HepG2 (cell line): ENCODE data around the gene PEX13. TPM values are rescaled to one million over a fixed set of nuclear protein-coding genes. Genes with fewer than 3 reads are reported as not detected.

ENCODE experiments used
- CHD4 ChIP-seq: fragments of 200-600 bp; sonication (generic); IDR thresholded peaks from 2 replicates; pipeline ENCODE4 v1.7.0; 2017; ENCODE audit warnings: mild to moderate bottlenecking, low read length, borderline replicate concordance
- ETV5 ChIP-seq: IDR thresholded peaks from 2 replicates; pipeline ENCODE4 v1.6.1; 2018; ENCODE audit warnings: missing biosample characterization, missing genetic modification reagents, inconsistent platforms, borderline replicate concordance
- FOXC1 ChIP-seq: sonication (generic); formaldehyde crosslinking; IDR thresholded peaks from 2 replicates; pipeline ENCODE4 v1.8.0; 2022; ENCODE audit warnings: mild to moderate bottlenecking, missing genetic modification reagents, borderline replicate concordance
- HNF4A ChIP-seq: sonication (generic); formaldehyde crosslinking; IDR thresholded peaks from 2 replicates; pipeline ENCODE4 v1.4.0; 2020; ENCODE audit warnings: missing genetic modification reagents
- HOXA3 ChIP-seq: sonication (generic); formaldehyde crosslinking; IDR thresholded peaks from 2 replicates; pipeline ENCODE4 v1.5.0; 2020; ENCODE audit warnings: missing genetic modification reagents
- NR2F1 ChIP-seq, 2 experiments: fragments of 450-650 bp in 1 of 2; formaldehyde crosslinking in 1 of 2; IDR thresholded peaks; 2 replicates each; pipeline versions ENCODE4 v1.5.0 to v1.6.1; 2016 to 2020; ENCODE audit warnings: mild to moderate bottlenecking in 1 of 2, missing compliant biosample characterization in 1 of 2, missing genetic modification reagents in 1 of 2, moderate library complexity in 1 of 2
- PTBP1 ChIP-seq: fragments of 200-400 bp; formaldehyde crosslinking; IDR thresholded peaks from 2 replicates; pipeline ENCODE4 v1.6.1; 2018; ENCODE audit warnings: low read length, low read depth; ENCODE audit not compliant: poor library complexity, severe bottlenecking
- TCF12 ChIP-seq, 2 experiments: fragments of 450-650 bp in 1 of 2; sonication (generic) in 1 of 2; formaldehyde crosslinking in 1 of 2; IDR thresholded peaks; 2 replicates each; pipeline versions ENCODE4 v1.6.1 to v1.8.0; 2017 to 2022; ENCODE audit warnings: antibody characterized with exemption in 1 of 2, mild to moderate bottlenecking in 1 of 2, missing genetic modification reagents in 1 of 2, moderate library complexity in 1 of 2
- THAP11 ChIP-seq: IDR thresholded peaks from 2 replicates; pipeline ENCODE4 v1.6.1; 2016; ENCODE audit warnings: missing biosample characterization, missing genetic modification reagents
- ZNF205 ChIP-seq: IDR thresholded peaks from 2 replicates; pipeline ENCODE4 v1.6.1; 2018; ENCODE audit warnings: missing biosample characterization, missing genetic modification reagents
- ZNF546 ChIP-seq: sonication (generic); formaldehyde crosslinking; conservative IDR thresholded peaks from 2 replicates; pipeline ENCODE4 v1.8.1; 2023; ENCODE audit warnings: mild to moderate bottlenecking, missing genetic modification reagents
- polyA plus RNA-seq, 8 experiments: library from polyadenylated mRNA; depleted of rRNA in 3 of 8; stranded (reverse) in 7 of 8; unstranded in 1 of 8; fragments of >200 nt; fragmentation: Illumina TruSeq in 4 of 8; extraction: Trizol in 4 of 8; gene quantifications; 2 replicates each; pipeline versions ENCODE4 v1.2.1 to v1.2.3, GENCODE V29; 2011 to 2016; ENCODE audit warnings: low read depth in 4 of 8, missing spikeins in 1 of 8, mixed read lengths in 1 of 8; ENCODE audit not compliant: insufficient read depth in 1 of 8
- total RNA-seq, 5 experiments: library from RNA; depleted of rRNA; stranded (reverse); fragments of >200 nt; fragmentation: Illumina TruSeq; extraction: Trizol; gene quantifications; 2 replicates each; pipeline ENCODE4 v1.2.3, GENCODE V29; 2016; ENCODE audit warnings: low read depth in 1 of 5
- TF ChIP-seq, protein P1 (sequence below): sonication (generic); formaldehyde crosslinking; IDR thresholded peaks from 2 replicates; pipeline ENCODE4 v1.5.1; 2020; ENCODE audit warnings: mild to moderate bottlenecking, moderate library complexity, missing genetic modification reagents
- TF ChIP-seq, protein P2 (sequence below): sonication (generic); formaldehyde crosslinking; IDR thresholded peaks from 2 replicates; pipeline ENCODE4 v1.4.0; 2020; ENCODE audit warnings: missing genetic modification reagents, low read depth, mild to moderate bottlenecking, borderline replicate concordance
- TF ChIP-seq, protein P3 (sequence below): IDR thresholded peaks from 2 replicates; pipeline ENCODE4 v1.6.1; 2016; ENCODE audit warnings: missing biosample characterization, missing genetic modification reagents, low read depth
- TF ChIP-seq, protein P4 (sequence below): sonication (generic); formaldehyde crosslinking; IDR thresholded peaks from 2 replicates; pipeline ENCODE4 v1.5.0; 2020; ENCODE audit warnings: mild to moderate bottlenecking, missing genetic modification reagents, borderline replicate concordance
- TF ChIP-seq, protein P5 (sequence below): sonication (generic); formaldehyde crosslinking; IDR thresholded peaks from 2 replicates; pipeline ENCODE4 v1.8.0; 2022; ENCODE audit warnings: missing genetic modification reagents, mild to moderate bottlenecking, moderate library complexity, borderline replicate concordance

The PEX13 gene
- total and polyA plus RNA-seq, 2 of the 13 experiments (the other 11 are each of a cell fraction or from before 2014, with no cell fraction given): 47.9 to 75.9 TPM

DNA sequence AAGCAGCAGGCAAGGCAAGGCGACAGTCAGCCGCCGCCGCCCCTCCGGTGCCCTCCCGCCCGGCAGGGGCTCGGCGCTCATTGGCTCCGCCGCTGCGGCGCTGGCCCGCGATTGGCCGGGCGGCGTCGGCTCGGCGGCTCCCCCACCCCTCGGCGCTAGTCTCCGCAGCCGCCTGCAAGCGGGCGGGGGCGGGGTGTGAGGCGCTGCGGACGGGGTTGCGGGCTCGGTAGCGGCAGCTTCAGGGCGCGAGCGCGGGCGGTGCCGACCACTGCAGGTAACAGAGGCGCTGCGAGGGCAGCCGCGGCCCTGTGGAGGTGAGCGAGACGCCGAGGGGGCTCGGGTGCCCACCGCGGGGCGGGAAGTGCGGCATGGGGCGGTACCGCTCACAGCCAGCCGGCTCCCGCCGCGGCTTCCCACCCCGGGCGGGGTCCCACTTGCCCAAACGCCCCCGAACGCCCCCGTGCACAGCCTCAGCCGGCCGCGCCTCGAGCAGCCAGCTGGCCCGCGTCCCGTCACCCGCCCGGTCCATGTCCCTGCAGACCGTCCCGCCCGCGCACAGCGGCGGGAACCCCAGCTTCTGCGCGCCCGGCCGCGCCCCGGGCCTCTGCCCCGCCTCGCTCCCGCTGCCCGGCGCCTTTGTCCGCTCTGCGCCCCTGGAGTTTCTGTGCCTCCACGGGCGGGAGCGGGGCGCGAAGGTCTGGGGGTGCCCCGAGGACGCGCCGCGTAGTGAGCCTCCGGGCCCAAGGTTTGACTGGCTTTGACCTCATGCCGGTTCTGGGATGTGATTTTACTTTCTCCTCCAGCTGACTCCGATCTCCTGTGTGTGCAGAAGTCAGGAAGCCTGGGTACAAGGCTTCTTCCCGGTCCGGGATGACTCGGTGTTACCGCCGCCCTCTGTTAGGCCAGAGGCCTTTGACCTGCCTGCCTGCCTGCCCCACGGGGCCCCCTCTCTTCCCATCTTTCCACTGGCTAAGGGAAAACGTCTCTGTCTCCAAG lies 48.5 kb downstream of the PEX13 start, which contains the start of gene SANBR (continued):
- TF ChIP-seq, protein P1, sequence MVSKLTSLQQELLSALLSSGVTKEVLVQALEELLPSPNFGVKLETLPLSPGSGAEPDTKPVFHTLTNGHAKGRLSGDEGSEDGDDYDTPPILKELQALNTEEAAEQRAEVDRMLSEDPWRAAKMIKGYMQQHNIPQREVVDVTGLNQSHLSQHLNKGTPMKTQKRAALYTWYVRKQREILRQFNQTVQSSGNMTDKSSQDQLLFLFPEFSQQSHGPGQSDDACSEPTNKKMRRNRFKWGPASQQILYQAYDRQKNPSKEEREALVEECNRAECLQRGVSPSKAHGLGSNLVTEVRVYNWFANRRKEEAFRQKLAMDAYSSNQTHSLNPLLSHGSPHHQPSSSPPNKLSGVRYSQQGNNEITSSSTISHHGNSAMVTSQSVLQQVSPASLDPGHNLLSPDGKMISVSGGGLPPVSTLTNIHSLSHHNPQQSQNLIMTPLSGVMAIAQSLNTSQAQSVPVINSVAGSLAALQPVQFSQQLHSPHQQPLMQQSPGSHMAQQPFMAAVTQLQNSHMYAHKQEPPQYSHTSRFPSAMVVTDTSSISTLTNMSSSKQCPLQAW (CRISPR knock-in tag): 0 out of 2 replicates have a peak, but pooled peaks have one; percentile 18
- TF ChIP-seq, protein P2, sequence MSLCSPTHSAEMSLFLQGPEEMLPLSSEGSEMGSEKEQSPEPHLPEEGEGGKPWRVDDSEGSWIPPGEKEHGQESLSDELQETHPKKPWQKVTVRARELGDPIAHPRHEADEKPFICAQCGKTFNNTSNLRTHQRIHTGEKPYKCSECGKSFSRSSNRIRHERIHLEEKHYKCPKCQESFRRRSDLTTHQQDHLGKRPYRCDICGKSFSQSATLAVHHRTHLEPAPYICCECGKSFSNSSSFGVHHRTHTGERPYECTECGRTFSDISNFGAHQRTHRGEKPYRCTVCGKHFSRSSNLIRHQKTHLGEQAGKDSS (CRISPR knock-in tag): no peak; the same call in 1 of the 2 replicates
- TF ChIP-seq TCF12 (IDR thresholded peaks at IDR 0.05) (no peak), TCF12 (CRISPR knock-in tag; IDR thresholded peaks at IDR 0.05) (0 out of 2 replicates have a peak, but pooled peaks have one; percentile 71), NR2F1 (CRISPR knock-in tag; IDR thresholded peaks at IDR 0.05) (peak; percentile 73 to 80), ETV5 (CRISPR knock-in tag) (peak; percentile 50), ZNF205 (no peak), HOXA3 (CRISPR knock-in tag) (peak; percentile 80), HNF4A (CRISPR knock-in tag) (peak; percentile 59), PTBP1 (peak; percentile 42), THAP11 (peak; percentile 59), FOXC1 (peak; percentile 89), ZNF546 (CRISPR knock-in tag) (peak; percentile 87), CHD4 (no peak)
- TF ChIP-seq, protein P3, sequence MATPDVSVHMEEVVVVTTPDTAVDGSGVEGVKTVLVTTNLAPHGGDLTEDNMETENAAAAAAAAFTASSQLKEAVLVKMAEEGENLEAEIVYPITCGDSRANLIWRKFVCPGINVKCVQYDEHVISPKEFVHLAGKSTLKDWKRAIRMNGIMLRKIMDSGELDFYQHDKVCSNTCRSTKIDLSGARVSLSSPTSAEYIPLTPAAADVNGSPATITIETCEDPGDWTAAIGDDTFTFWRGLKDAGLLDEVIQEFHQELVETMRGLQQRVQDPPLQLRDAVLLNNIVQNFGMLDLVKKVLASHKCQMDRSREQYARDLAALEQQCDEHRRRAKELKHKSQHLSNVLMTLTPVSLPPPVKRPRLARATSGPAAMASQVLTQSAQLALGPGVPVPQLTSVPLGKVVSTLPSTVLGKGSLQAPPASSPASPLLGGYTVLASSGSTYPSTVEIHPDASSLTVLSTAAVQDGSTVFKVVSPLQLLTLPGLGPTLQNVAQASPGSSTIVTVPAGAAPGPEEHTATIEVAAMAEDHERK (CRISPR knock-in tag): no peak
- TF ChIP-seq, protein P4, sequence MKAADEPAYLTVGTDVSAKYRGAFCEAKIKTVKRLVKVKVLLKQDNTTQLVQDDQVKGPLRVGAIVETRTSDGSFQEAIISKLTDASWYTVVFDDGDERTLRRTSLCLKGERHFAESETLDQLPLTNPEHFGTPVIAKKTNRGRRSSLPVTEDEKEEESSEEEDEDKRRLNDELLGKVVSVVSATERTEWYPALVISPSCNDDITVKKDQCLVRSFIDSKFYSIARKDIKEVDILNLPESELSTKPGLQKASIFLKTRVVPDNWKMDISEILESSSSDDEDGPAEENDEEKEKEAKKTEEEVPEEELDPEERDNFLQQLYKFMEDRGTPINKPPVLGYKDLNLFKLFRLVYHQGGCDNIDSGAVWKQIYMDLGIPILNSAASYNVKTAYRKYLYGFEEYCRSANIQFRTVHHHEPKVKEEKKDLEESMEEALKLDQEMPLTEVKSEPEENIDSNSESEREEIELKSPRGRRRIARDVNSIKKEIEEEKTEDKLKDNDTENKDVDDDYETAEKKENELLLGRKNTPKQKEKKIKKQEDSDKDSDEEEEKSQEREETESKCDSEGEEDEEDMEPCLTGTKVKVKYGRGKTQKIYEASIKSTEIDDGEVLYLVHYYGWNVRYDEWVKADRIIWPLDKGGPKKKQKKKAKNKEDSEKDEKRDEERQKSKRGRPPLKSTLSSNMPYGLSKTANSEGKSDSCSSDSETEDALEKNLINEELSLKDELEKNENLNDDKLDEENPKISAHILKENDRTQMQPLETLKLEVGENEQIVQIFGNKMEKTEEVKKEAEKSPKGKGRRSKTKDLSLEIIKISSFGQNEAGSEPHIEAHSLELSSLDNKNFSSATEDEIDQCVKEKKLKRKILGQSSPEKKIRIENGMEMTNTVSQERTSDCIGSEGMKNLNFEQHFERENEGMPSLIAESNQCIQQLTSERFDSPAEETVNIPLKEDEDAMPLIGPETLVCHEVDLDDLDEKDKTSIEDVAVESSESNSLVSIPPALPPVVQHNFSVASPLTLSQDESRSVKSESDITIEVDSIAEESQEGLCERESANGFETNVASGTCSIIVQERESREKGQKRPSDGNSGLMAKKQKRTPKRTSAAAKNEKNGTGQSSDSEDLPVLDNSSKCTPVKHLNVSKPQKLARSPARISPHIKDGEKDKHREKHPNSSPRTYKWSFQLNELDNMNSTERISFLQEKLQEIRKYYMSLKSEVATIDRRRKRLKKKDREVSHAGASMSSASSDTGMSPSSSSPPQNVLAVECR (CRISPR knock-in tag): peak; percentile 97
- TF ChIP-seq, protein P5, sequence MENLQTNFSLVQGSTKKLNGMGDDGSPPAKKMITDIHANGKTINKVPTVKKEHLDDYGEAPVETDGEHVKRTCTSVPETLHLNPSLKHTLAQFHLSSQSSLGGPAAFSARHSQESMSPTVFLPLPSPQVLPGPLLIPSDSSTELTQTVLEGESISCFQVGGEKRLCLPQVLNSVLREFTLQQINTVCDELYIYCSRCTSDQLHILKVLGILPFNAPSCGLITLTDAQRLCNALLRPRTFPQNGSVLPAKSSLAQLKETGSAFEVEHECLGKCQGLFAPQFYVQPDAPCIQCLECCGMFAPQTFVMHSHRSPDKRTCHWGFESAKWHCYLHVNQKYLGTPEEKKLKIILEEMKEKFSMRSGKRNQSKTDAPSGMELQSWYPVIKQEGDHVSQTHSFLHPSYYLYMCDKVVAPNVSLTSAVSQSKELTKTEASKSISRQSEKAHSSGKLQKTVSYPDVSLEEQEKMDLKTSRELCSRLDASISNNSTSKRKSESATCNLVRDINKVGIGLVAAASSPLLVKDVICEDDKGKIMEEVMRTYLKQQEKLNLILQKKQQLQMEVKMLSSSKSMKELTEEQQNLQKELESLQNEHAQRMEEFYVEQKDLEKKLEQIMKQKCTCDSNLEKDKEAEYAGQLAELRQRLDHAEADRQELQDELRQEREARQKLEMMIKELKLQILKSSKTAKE (CRISPR knock-in tag): peak; percentile 48; the same call in 1 of the 2 replicates
